GM21447 (cell line): ENCODE measurements around the gene PIERCE2.
A peak's percentile ranks its signal among the peaks of the same experiment; 100 is the strongest.
"Not testable (repeated sequence)": the region's sequence is repeated elsewhere in the genome, so short reads cannot be mapped to it uniquely, and the experiment has no call there.

Experiments
- ATAC-seq: cut with Tn5 transposase; IDR thresholded peaks from one replicate; pipeline ENCODE4 v1.9.1; 2021; ENCODE audit not compliant: unreplicated experiment

Gene PIERCE2

GRCh38 chr15:55408012-55408928, at the start of gene PIERCE2, which contains the start of gene CCPG1:
TSS of gene PIERCE2 (plus strand) at chr15:55408495. CDS start at chr15:55408769, 274 bp downstream.
TSS of gene CCPG1 (minus strand) at chr15:55408359. CDS start at chr15:55389424, 18,935 bp downstream.
- ATAC-seq, result peak; percentile 90

- no peak for ATAC-seq
Measured at GRCh38 chr15:55360256-55360655, 48.0 kb upstream of the PIERCE2 start.

- ATAC-seq, result no peak
Measured at GRCh38 chr15:55361048-55361447, 47.2 kb upstream of the PIERCE2 start.

- no peak for ATAC-seq
Measured at GRCh38 chr15:55362641-55363040, 45.7 kb upstream of the PIERCE2 start.

GRCh38 chr15:55366981-55367380, 41.3 kb upstream of the PIERCE2 start:
- ATAC-seq, result no peak

- peak; percentile 66 for ATAC-seq
Measured at GRCh38 chr15:55372701-55373440, 35.4 kb upstream of the PIERCE2 start.

- ATAC-seq, result no peak
Measured at GRCh38 chr15:55379095-55379494, 29.2 kb upstream of the PIERCE2 start.

- ATAC-seq, result no peak
Measured at GRCh38 chr15:55381595-55381994, 26.7 kb upstream of the PIERCE2 start.

GRCh38 chr15:55383687-55384086, 24.6 kb upstream of the PIERCE2 start:
- no peak for ATAC-seq

- no peak for ATAC-seq
Measured at GRCh38 chr15:55387027-55387426, 21.3 kb upstream of the PIERCE2 start.

- no peak for ATAC-seq
Measured at GRCh38 chr15:55389264-55389607, 19.1 kb upstream of the PIERCE2 start.

GRCh38 chr15:55394694-55395093, 13.6 kb upstream of the PIERCE2 start:
- no peak for ATAC-seq

GRCh38 chr15:55398243-55398642, 10.1 kb upstream of the PIERCE2 start:
- ATAC-seq, result no peak

GRCh38 chr15:55400050-55400449, 8.2 kb upstream of the PIERCE2 start:
- ATAC-seq, result not testable (repeated sequence)

- no peak for ATAC-seq
Measured at GRCh38 chr15:55401786-55402246, 6.5 kb upstream of the PIERCE2 start.

- peak; percentile 44 for ATAC-seq
Measured at GRCh38 chr15:55402707-55403106, 5.6 kb upstream of the PIERCE2 start.

GRCh38 chr15:55403531-55403930, 4.8 kb upstream of the PIERCE2 start:
- no peak for ATAC-seq

- ATAC-seq, result peak; percentile 5
Measured at GRCh38 chr15:55407498-55408011, 740 bp upstream of the PIERCE2 start.

GRCh38 chr15:55408976-55409375, 681 bp downstream of the PIERCE2 start:
- not testable (repeated sequence) for ATAC-seq

- ATAC-seq, result not testable (repeated sequence)
Measured at GRCh38 chr15:55417678-55418077, 9.4 kb downstream of the PIERCE2 start.

GRCh38 chr15:55420171-55420866, 12.0 kb downstream of the PIERCE2 start:
- ATAC-seq, result no peak
